Measurements from ENCODE around the gene FAU.

Gene FAU

DNA sequence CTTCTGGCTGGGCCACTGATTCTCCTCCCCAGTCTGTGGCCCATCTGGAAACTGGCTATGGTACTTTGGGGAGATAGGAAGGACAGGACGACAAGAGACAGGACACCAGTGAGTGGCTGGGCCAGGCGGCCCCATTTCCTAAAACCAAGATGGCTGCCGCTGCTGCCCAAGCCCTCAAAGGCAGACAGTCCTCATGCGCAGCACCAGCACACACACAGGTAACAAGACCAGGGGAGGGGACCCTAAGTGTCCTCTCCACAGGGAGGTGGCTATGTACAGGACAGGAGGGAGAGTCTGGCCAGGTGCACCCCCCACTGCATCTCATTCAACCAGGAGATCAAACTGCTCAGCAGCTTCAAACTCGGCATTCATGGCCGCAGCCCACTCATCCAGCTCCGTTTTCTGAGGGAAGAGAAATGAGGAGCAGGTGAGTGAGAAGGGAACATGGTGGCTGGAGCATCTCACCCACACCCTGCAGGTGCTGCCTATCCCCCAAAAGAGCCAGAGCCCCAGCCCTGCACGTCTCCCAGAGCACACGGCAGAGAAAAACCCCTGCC, 43.1 kb downstream of the FAU start:
- DNase-seq (ENCODE audit: extremely low read depth, low read depth), result no peak
- no peak for TF ChIP-seq CTCF (IDR thresholded peaks at IDR 0.05; ENCODE audit: low read depth, low read length)

- peak; percentile 42 for TF ChIP-seq CTCF (IDR thresholded peaks at IDR 0.05; ENCODE audit: low read depth, low read length)
These were observed 43.8 kb downstream of the FAU start for GRCh38 chr11:65078151-65078550.

GRCh38 chr11:65077451-65077850, 44.5 kb downstream of the FAU start:
- TF ChIP-seq CTCF (IDR thresholded peaks at IDR 0.05; ENCODE audit: low read depth, low read length), result no peak
- no peak for DNase-seq (ENCODE audit: extremely low read depth, low read depth)

More at GRCh38 chr11:65078151-65078550, 43.8 kb downstream of the FAU start:
- DNase-seq (ENCODE audit: extremely low read depth, low read depth), result no peak

GRCh38 chr11:65072631-65072966, 49.3 kb downstream of the FAU start:
- no peak for TF ChIP-seq CTCF (IDR thresholded peaks at IDR 0.05; ENCODE audit: low read depth, low read length)
- DNase-seq (ENCODE audit: extremely low read depth, low read depth), result no peak

DNA sequence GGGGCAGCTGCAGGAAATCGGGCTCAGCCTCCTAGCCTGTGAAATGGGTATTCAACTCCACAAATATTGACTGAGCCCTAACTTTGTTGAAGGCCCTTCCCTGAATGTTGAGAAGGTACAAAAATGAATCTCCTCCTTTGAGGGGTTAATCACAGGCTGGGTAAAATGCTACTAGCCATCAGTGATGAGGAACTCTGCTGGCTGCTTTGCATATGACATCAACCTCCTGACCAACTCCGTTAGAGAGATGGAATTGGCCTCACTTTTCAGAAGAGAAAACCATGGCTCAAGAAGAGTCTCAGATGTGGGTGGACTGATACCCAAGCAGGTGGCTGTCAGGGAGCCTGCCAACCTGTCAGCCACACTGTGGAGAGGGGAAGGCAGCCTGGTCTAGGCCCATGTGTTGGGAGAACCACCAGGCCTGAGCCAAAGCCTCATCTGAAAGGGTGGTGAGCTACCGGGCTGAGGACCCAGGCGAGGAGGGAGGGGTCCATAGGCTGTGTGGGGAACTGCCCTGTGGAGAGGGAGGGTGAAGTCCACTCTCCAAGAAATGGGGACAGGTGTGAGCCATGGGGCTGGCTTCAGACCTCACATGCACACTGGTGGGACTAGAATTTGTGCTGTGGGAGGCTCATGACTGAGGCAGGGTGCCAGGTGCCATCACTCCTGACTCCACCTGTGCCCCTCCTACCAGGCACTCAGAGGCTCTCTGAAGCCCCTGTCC, 49.9 kb downstream of the FAU start:
- no peak for TF ChIP-seq CTCF (IDR thresholded peaks at IDR 0.05; ENCODE audit: low read depth, low read length)
- DNase-seq (ENCODE audit: extremely low read depth, low read depth), result no peak

Measured in AG09319 (cell line).